DND-41 (cell line): Measurements from ENCODE around the gene HTRA3.

Experiments used
- ATAC-seq: fragments of 200-7000 bp; cut with Tn5 transposase; 3 replicates; pipeline ENCODE4 v1.9.1; 2021; ENCODE audit warnings: low read depth; ENCODE audit not compliant: insufficient read depth
- DNase-seq: peaks from one replicate; pipeline ENCODE4 v3.0.0-alpha.2; 2020
- H2AFZ ChIP-seq: 2 replicates; pipeline ENCODE4 v1.6.0; 2012; ENCODE audit warnings: low read depth, low read length
- H3K27ac ChIP-seq: 2 replicates; pipeline ENCODE4 v1.5.1; 2012; ENCODE audit warnings: low read length, inconsistent platforms
- H3K27me3 ChIP-seq: fragments of 200-600 bp; sonication (generic); 2 replicates; pipeline ENCODE4 v1.6.0; 2012; ENCODE audit warnings: low read length, mild to moderate bottlenecking, inconsistent platforms; ENCODE audit not compliant: insufficient read depth, poor library complexity
- H3K36me3 ChIP-seq: 2 replicates; pipeline ENCODE4 v1.5.1; 2012; ENCODE audit warnings: low read length, inconsistent platforms; ENCODE audit not compliant: insufficient read depth
- H3K4me1 ChIP-seq: 2 replicates; pipeline ENCODE4 v1.5.1; 2012; ENCODE audit warnings: mild to moderate bottlenecking, low read length; ENCODE audit not compliant: insufficient read depth
- H3K4me2 ChIP-seq: 2 replicates; pipeline ENCODE4 v1.6.0; 2012; ENCODE audit warnings: mild to moderate bottlenecking, moderate library complexity, low read length, inconsistent platforms; ENCODE audit not compliant: insufficient read depth
- H3K4me3 ChIP-seq, 2 experiments: fragments of 200-600 bp in 1 of 2; shearing (Covaris generic) in 1 of 2; 2 replicates each; pipeline ENCODE4 v1.5.1; 2012 to 2016; ENCODE audit warnings: inconsistent platforms in 2 of 2, low read length in 2 of 2, mild to moderate bottlenecking in 2 of 2, low read depth in 1 of 2, moderate library complexity in 1 of 2
- H3K79me2 ChIP-seq: 2 replicates; pipeline ENCODE4 v1.6.0; 2012; ENCODE audit warnings: low read length, inconsistent platforms; ENCODE audit not compliant: insufficient read depth
- H3K9ac ChIP-seq: 2 replicates; pipeline ENCODE4 v1.6.0; 2012; ENCODE audit warnings: low read depth, mild to moderate bottlenecking, inconsistent platforms, low read length, moderate library complexity
- H3K9me3 ChIP-seq: 2 replicates; pipeline ENCODE4 v1.5.1; 2012; ENCODE audit warnings: low read length, moderate library complexity, mild to moderate bottlenecking, inconsistent platforms; ENCODE audit not compliant: insufficient read depth, severe bottlenecking
- H4K20me1 ChIP-seq: 2 replicates; pipeline ENCODE4 v1.6.0; 2012; ENCODE audit warnings: low read length; ENCODE audit not compliant: insufficient read depth
- CTCF ChIP-seq: IDR thresholded peaks from 2 replicates; pipeline ENCODE4 v1.5.1; 2012; ENCODE audit warnings: borderline replicate concordance, low read length, moderate library complexity, mild to moderate bottlenecking; ENCODE audit not compliant: poor library complexity, severe bottlenecking; ENCODE audit errors: extremely low read depth
- EZH2 ChIP-seq: IDR thresholded peaks from 3 replicates; pipeline ENCODE4 v1.6.1; 2012; ENCODE audit warnings: borderline replicate concordance, low read depth, mild to moderate bottlenecking, moderate library complexity, low read length, inconsistent platforms; ENCODE audit not compliant: severe bottlenecking

The HTRA3 gene

GRCh38 chr4:8236920-8237195 is 32.7 kb upstream of the HTRA3 start:
- Histone ChIP-seq H3K4me1 (no peaks in the 10 kb centered on the region; the same call in 1 of the 2 replicates), H3K9ac (no peak overlapping the region), H4K20me1 (peaks cover 8% of the 10 kb centered on the region; the same call in 1 of the 2 replicates), H3K4me3 (no peak overlapping the region), H3K36me3 (peaks cover 35% of the 10 kb centered on the region), H3K27ac (no peak overlapping the region), H2AFZ (no peak overlapping the region), H3K27me3 (no peaks in the 10 kb centered on the region), H3K4me2 (no peak overlapping the region), H3K79me2 (no peaks in the 10 kb centered on the region), H3K9me3 (no peaks in the 10 kb centered on the region)
- ATAC-seq (no peak), DNase-seq (no peak)
- TF ChIP-seq EZH2 (no peak), CTCF (no peak)

GRCh38 chr4:8237256-8237989 is 32.1 kb upstream of the HTRA3 start:
- Histone ChIP-seq H3K9ac (no peak overlapping the region), H3K4me2 (no peak overlapping the region), H3K4me1 (no peaks in the 10 kb centered on the region; the same call in 1 of the 2 replicates), H2AFZ (no peak overlapping the region), H4K20me1 (peaks cover 8% of the 10 kb centered on the region; the same call in 1 of the 2 replicates), H3K36me3 (peaks cover 32% of the 10 kb centered on the region), H3K79me2 (no peaks in the 10 kb centered on the region), H3K9me3 (no peaks in the 10 kb centered on the region), H3K27me3 (no peaks in the 10 kb centered on the region), H3K27ac (no peak overlapping the region), H3K4me3 (no peak overlapping the region)
- no peak for TF ChIP-seq CTCF
- no peak for TF ChIP-seq EZH2
- ATAC-seq (no peak), DNase-seq (no peak)

GRCh38 chr4:8238036-8238511 is 31.5 kb upstream of the HTRA3 start:
- no peaks in the 10 kb centered on the region for H3K79me2 ChIP-seq
- peaks cover 26% of the 10 kb centered on the region for H3K36me3 ChIP-seq
- TF ChIP-seq CTCF, result no peak
- no peak for TF ChIP-seq EZH2
- no peak for ATAC-seq
- no peak overlapping the region for H3K9ac ChIP-seq
- no peaks in the 10 kb centered on the region; the same call in 1 of the 2 replicates for H3K4me1 ChIP-seq
- no peak overlapping the region for H3K4me2 ChIP-seq
- no peak for DNase-seq
- no peak overlapping the region for H2AFZ ChIP-seq
- H3K4me3 ChIP-seq, result no peak overlapping the region
- no peak overlapping the region for H3K27ac ChIP-seq
- no peaks in the 10 kb centered on the region for H3K9me3 ChIP-seq
- peaks cover 8% of the 10 kb centered on the region; the same call in 1 of the 2 replicates for H4K20me1 ChIP-seq
- H3K27me3 ChIP-seq, result no peaks in the 10 kb centered on the region
